HS-27A (cell line): ENCODE measurements around the gene STIMATE.

Experiments used
- DNase-seq: peaks from one replicate; pipeline ENCODE4 v3.0.0-alpha.2; 2012; ENCODE audit warnings: low read depth, missing footprints

STIMATE gene

DNA sequence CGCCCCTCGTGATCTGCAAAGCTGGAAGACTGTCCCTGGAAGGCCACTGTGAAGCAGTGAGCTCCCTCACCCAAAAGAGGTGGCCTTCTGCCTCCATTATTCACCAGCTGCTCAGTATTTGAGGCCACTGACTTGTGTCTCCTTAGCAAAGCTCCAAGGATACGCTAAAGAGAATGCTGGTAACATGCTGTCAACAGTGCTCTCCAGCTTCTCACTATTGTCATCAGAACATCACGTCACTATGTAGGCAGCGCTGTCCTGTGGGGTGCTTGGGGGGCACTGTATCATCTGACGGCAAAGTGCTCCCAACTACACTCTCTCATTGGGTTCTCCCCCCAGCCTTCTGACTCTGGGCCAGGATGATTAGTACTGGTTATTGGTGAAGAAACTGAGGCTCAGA, 81.1 kb downstream of the STIMATE start:
- DNase-seq = no peak

DNA sequence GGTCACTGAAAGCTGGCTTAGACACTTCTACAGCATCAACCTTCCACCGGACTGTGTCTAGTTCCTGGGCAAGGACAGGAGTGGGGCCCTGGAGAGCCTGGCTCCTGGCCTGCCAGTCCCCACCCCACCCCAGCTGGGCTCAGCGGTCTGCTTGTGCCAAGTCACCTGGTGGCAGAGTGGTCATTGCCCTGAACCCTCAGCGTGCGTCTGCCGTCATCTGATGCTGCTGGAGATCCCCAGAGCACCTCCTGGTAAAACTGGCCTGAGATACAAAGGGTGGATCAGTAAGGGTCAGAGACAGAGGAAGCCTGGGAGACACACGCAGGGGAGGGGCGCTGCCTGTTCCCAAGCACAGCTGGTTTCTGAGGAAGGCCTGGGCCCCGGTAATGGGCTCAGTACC, 83.5 kb downstream of the STIMATE start:
- no peak for DNase-seq

DNA sequence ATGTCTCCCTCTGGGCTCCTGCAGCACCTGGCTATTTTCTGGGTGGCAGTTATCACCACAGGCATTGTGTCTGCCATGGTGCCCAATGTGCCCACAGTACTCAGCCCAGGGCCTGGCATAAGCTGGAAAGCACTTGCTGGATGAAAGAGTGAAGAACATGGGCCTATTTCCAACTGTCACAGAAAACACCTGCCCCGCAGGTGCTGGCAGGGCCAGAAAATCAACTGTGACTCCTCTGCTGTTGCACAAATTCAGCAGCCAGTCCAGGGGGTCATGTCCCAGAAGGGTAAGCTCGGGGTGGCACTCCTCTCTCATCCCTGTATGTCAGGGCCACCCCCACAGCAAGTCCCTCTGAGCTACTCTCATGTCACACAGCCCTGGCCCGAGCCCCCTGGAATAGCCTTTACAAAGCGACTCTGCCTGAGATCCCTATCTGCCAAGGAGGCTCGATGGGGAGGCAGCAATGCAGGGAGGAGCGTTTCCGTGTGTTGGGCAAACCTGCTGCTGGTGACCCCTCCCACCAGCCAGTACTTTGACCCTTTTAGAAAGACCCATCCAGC, 85.8 kb downstream of the STIMATE start:
- no peak for DNase-seq

DNA sequence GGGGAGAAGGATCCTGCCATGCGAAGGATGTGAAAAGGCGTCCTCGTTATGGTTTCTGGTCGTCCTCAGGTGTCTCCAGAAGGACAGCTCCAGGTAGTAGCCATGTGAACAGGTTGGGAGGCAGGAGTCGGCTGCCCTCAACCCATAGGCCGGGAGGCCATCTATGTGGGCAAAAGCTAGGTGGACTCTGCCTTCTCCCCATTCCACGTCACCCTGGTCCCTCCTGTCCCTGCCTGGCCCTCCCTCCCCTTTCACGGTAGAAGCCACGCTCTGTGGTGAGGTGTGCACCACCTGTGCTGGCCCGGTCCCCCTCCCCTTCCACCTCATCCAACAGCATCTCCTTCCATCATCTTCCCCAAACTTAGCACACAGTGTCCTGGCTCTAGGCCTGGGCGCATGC, 86.4 kb downstream of the STIMATE start:
- no peak for DNase-seq

DNA sequence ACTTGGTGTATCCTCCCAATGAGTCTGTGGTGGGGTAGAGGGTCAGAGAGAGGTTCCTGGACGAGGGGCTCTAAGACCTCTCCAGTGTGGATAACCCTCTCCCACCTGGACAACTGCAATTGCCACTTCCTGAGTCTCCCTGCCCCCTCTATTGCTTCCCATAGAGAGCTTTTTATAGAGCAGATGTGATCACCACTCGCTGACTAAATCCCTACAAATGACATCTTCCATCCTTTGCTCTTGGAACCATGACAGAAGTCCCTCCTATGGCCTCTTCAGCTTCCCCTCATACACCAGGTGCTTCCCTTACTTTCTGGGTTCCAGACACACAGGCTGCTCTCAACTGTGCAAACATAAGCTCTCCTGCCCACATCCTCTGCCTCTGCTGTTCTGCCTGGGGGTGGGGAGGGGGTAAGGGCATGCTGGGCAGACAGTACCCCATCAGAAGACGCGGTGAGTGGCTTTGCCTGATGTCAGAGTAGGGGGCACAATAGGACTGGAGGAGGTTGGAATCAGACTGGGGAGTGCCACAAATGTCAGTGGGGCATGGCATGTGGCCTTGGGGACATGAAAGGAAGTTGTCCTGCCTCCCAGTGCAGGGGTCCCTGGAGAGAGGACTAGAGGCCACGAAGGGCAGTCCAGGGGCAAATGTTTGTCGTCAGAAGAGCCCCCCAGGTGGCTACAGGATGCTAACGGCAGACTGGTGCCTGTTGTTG, 87.5 kb downstream of the STIMATE start:
- no peak for DNase-seq

DNA sequence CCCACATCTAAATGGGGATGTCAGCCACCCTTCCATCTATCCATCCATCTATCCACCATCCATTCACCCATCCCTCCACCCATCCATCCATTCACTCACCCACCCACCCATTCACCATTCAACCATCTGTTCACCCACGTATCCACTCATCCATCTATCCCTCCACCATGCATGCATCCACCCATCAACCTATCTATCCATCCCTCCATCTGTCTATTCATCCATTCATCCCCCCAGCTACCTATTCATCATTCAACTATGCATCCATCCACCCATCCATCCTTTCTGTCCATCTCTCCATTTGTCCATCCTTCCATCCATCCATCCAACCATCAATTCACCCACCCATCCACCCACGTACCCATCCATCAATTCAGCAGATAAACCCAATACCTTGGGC, 88.2 kb downstream of the STIMATE start:
- no peak for DNase-seq

DNA sequence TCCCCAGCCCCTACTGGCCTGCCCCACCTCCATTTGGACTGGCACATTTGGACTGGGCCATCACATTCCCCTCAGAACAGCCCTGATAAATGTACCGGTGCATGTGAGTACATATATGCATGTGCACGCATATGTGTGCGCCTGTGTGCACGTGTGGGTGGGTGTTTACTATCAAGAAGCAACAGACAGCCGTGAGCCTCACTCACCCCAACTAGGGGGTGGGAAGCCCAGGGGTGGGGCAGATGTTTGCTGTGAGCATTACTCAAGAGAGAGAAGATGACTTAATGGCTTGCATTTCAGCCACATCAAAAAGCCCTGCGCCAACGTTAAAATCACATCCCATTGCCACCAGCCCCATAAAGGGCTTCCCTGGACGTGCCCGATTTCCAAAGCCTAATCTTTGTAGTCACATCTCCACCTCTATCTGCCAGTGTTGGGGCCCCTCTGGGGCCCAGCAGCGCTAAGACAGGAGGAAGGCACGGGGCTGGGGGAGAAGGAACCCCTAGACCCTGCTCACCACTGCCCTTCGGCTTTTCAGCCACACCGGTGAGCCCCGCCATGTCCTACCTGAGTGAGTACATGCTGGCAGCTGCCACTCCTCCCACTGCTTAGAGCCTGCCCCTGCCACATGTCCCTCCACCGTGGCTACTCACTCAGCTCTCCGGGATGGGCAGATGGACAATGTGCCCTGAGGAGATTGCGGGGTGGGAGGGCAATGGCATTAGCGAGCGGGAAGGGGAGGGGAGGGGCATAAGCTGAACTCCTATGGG, 91.9 kb downstream of the STIMATE start:
- DNase-seq = no peak

DNA sequence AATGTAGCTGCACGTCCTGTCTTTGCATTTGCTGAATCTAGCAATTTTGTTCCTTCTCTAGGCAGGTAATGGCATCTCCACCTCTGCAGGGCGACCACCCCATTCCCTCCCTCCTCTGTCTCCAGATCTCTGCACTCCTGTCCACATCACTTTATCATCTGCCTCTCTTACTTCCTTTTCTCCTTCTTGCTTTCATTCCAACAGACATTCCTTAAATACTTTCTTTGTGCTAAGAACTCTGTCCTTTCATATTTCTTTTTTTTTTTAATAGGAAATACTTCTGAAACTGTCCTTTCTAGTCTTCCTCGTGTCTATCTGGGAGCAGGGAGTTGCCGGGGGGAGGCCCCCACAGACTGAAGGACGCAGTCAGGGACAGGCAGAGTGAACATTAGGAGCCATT, 95.5 kb downstream of the STIMATE start:
- DNase-seq = no peak

DNA sequence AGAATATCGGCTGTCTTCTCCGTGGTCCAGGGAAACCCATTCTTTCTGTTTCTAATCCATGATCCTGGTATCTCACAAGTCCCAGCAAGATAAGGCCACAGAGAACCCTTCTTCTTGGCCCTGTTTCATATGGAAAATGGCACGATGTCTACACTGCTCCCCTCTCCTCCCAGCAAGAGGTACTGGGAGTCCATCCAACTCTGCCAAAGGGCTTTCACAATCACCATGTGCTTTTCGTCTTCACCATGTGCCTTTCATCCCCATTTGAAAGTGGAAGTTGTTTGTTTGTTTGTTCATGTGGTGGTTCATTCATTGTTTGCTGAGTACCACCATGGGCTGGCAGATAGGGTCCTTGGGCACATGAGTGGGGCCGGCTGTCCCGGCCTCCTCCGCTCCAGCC, 97.3 kb downstream of the STIMATE start:
- no peak for DNase-seq

DNA sequence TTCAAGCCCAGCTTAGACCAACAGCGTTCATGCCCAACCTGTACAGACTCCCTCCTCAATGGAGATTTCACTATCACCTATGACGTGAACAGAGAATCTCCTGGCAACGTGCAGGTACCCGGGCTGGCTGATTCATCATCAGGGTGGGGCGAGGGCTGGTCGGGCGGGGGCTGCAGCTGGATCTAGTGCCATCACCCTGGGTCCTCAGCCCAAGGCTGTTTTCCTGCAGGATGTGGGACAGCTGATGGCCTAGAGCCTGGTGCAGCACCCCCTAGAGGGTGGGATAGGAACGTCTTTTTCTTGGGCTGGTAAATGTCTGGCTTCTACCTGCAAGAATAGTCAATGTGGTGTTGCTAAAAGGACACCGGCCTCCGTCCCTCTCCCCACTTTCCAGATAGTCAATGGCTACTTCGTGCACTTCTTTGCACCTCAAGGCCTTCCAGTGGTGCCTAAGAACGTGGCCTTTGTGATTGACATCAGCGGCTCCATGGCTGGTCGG, 98.3 kb downstream of the STIMATE start:
- no peak for DNase-seq

DNA sequence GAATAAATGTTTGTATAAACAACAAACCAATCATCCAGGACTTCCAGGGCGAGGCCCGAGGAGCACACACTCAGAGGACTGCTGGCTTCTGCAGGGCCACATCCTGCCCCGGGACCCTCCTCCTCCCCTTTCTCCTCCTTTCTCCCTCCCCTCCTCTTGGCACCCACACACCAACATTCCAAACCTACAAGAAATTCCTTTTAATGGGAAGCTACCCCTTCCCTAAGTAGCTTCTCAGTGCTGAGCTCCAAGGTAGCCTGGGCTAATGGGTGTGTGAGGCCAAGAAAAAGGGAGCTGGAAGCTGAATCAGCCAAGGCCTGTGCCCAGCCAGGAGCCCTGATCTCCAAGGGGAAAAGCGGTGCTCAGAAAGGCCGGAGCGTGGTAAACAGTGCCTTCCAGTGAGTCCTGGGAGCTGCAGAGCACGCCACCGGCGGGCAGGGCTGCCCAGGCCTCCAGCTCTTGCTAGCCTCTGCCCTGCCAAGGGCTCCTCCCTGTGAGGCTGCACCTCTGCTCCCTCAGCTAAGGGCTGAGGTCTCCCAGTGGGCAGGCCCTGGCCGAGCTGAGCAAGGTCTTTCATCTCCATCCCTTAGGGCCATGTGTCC, 98.9 kb downstream of the STIMATE start:
- DNase-seq = no peak

DNA sequence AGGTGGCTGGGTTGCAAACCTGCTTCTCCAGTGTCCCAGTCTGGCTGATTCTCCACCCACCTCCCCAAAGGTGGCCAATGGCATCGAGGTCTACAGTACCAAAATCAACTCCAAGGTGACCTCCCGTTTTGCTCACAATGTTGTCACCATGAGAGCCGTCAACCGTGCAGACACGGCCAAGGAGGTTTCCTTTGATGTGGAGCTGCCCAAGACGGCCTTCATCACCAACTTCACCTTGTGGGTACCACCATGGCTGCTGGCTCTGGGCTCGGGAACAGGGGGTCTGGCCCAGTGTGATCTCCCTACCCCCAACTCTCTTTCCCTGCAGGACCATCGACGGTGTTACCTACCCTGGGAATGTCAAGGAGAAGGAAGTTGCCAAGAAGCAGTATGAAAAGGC, 100.9 kb downstream of the STIMATE start:
- DNase-seq = no peak

DNA sequence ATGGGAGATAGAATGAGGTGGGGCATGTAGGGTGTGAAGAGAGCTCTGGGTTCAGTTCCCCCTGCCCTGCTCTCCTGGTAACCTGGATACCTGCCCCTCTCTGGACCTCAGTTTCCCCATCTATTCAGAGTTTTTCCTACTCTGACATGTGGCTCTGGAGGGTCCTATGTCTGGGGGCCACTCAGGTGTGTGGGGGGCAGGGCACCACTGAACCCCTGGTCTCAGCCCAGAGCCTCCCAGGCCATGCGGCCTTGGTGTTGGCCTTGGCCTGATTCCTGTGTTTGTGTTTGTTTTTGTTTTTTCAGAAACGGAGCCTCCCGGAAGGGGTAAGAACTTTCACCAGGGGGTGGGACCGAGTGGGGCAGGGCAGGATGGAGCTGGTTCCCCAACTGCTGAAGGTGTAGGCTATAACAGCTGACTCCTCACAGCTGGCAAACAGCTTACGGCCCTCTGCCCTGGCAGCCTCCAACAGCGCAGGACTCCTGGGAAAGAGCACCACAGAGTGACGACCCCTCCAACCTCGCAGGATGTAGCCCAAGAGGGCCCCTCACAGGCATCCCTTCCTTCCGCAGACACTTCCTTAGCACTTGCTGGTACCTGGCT, 101.9 kb downstream of the STIMATE start:
- DNase-seq = no peak

DNA sequence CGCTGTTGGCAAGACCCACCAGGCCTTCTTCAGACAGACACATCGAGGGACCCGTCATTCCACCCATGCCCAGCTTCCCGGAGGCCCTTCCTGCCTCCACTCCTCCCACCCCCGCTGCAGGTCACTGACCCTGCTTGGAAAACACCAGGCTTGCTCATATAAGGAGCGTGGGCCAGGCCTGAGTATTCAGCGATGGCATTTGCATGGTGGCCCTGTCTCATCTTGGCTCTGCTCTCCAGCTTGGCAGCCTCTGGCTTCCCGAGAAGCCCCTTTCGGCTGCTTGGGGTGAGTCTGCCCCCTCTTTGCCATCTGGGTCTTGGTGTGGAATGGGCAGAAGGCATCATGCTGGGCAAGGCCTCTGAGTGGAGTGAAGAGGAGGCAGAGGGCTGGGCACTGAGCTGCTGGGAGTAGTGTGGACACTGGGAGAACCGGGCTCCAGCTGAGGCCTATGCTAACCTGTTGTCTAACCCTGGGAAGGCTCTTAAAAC, 102.7 kb downstream of the STIMATE start, which contains the start of gene ITIH3:
ITIH3 (plus strand) TSS at position 185 of the 488 bp plus-strand sequence; CDS start at position 193, 8 bp downstream.
- no peak for DNase-seq

DNA sequence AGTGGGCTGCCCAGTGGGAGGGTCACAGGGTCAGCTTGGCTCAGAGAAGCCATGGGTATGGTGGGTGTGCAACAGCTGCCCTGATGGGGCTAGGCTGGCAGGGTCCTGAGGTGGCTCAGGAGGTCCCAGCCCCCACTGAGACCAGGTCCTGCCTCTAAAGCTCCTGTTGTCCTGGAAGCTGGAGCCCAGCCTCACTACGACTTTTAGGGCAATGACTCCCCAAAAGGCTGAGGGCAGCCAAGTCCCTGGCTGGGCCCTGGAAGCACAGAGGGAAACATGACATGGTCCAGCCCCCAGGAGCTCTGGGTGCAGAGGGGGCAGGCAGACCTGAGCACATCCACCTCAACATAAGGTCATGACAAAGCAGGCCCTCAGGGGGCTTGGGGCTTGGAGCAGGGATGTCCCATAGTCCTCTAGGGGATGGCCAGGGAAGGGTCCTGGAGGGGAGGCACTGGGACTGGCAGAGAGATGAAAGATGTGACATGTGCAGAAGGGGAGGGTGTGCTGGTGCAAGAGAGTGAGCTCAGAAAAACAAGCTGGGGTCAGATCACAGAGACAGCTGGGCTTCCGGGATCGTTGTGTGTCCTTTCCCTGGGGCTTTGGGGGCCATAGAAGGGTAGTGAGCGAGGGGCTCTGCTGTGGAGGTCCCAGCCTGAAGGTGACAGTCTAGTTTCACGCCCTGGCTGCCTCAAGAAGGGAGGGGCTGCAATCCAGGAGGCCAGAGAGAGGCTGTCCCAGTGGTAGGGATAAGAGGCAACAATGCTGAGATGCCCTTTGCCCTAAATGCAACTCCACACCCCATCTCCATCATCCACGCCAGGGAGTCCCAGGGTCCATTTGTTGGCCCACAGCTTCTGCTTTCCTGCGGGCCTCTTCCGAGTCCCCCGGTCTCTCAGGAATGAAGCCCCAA, 103.4 kb downstream of the STIMATE start:
- DNase-seq = no peak

DNA sequence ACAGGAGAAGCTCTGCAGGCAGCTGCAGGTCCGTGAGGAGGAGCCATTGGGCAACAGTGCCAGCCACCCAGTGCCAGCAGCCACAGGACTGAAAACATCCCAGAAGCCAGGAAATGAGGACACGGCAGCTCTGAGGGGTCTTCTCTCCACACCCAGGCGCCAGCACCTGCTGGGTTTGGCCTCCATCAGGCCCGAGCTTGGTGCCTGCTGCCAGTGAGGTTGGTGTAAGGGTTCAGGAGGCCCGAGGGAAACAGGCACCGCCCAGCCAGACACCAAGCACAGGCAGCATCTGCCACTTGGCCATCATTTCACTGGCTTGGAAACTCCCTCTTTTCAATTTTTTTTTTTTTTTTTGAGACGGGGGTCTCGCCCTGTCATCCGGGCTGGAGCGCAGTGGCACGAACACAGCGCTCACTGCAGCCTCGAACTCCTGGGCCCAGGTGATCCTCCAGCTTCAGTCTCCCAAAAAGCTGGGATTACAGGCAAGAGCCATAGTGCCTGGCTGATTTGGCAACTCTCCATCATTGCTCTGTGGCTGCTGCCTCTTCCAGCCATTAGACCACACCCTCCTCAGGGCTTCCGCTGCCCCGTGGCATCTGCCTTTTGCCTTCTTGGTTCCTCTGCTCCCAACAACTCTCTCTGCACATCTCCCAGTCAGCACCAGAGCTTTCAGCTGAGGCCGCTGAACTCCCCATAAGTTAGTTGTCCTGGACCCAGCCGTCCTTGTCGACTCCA, 104.2 kb downstream of the STIMATE start:
- DNase-seq = no peak

DNA sequence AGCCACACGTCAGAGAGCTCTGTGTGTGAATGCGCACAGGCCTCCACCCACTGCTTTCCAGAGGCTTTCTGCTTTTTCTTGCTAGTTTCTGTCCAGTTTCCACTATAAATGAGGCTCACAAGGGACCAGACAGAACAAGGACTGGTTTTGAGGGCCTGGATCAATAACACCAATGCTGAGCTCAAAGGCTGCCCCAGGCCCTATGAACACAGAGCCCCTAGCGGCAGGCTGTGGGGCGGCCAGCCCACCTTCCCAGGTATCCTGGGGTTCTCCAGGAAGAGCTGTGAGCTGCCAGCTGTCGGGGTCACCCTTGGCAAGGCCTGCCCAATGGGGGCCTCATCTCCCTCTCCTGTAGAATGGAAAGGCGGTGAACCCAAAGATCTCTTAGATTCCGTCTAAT, 104.9 kb downstream of the STIMATE start:
- DNase-seq = no peak

DNA sequence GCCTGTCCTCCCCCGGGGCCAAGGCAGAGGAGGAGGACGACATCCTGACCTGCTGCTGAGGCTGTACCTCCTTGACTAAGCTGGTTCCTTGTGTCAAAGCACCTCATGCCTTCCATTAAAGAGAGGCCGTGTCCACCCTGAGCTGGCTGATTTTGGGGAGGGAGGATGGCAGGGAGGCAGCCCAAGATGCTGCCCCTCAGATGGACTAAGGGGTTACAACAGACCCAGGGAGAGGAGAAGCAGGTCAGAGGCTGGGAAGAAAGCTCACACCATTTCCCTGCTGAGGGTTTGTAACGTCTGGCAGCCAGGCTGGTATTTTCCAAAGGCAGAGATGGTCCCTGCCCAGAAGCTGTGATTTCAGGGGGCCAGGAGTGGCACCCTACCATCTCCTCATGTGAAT, 105.4 kb downstream of the STIMATE start:
- no peak for DNase-seq

DNA sequence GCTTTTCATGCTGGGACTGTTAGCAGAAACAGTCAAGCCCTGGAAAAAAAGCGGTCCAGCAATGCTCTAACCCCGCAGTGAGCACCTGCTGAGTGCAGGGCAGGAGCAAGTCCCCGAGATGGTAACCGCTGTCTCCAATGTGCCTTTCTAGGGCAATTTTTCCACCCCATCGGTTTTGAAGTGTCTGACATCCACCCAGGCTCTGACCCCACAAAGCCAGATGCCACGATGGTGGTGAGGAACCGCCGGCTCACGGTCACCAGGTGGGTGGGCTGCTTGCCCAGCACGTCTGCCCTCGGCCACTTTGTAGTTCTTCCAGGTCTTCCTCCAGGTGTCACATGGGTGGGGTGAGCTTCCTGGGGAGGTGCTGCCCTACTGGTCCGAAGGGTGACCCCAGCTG, 106.0 kb downstream of the STIMATE start:
- DNase-seq = no peak

DNA sequence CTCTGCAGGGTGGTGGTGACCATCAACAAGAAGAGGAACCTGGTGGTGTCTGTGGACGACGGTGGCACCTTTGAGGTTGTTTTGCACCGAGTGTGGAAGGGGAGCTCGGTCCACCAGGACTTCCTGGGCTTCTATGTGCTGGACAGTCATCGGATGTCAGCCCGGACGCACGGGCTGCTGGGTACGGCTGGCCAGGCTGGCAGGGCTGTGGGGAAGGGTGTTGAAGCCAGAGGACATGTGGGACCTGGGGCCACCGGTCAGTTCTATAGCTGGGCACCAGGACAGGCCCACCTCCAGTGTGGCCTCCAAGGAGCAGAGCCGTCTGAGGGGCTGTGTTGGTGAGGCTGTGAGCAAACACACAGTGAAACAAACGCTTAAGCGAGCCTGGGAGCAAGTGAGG, 106.6 kb downstream of the STIMATE start:
- DNase-seq = no peak
